MG63 (cell line): ENCODE measurements around the gene CPT1B. TPM values are rescaled to one million over a fixed set of nuclear protein-coding genes. Genes with fewer than 3 reads are reported as not detected.
A peak's percentile ranks its signal among the peaks of the same experiment; 100 is the strongest.

ENCODE experiments used
- DNase-seq: peaks from one replicate; pipeline ENCODE4 v3.0.0-alpha.2; 2020
- H3K27me3 ChIP-seq: fragments of 250-450 bp; sonication (Bioruptor Pico); 2 replicates; pipeline ENCODE4 v1.5.1; 2020; ENCODE audit warnings: mild to moderate bottlenecking, moderate library complexity
- H3K36me3 ChIP-seq: fragments of 250-450 bp; sonication (Bioruptor Pico); 2 replicates; pipeline ENCODE4 v1.5.1; 2020; ENCODE audit warnings: mild to moderate bottlenecking, moderate library complexity
- H3K4me3 ChIP-seq: fragments of 250-450 bp; sonication (Bioruptor Pico); 2 replicates; pipeline ENCODE4 v1.5.1; 2020; ENCODE audit warnings: mild to moderate bottlenecking, moderate library complexity
- H3K9me3 ChIP-seq: fragments of 250-450 bp; sonication (Bioruptor Pico); 2 replicates; pipeline ENCODE4 v1.5.1; 2020; ENCODE audit warnings: mild to moderate bottlenecking, moderate library complexity
- total RNA-seq: library from RNA; depleted of rRNA; stranded (reverse); fragments of >200 nt; shearing (Covaris generic); gene quantifications from 2 replicates; pipeline ENCODE4 v1.2.3, GENCODE V29; 2014; ENCODE audit warnings: low replicate concordance

Gene CPT1B
- total RNA-seq, 1 experiment from 2014 or later, result 4.4 TPM

DNA sequence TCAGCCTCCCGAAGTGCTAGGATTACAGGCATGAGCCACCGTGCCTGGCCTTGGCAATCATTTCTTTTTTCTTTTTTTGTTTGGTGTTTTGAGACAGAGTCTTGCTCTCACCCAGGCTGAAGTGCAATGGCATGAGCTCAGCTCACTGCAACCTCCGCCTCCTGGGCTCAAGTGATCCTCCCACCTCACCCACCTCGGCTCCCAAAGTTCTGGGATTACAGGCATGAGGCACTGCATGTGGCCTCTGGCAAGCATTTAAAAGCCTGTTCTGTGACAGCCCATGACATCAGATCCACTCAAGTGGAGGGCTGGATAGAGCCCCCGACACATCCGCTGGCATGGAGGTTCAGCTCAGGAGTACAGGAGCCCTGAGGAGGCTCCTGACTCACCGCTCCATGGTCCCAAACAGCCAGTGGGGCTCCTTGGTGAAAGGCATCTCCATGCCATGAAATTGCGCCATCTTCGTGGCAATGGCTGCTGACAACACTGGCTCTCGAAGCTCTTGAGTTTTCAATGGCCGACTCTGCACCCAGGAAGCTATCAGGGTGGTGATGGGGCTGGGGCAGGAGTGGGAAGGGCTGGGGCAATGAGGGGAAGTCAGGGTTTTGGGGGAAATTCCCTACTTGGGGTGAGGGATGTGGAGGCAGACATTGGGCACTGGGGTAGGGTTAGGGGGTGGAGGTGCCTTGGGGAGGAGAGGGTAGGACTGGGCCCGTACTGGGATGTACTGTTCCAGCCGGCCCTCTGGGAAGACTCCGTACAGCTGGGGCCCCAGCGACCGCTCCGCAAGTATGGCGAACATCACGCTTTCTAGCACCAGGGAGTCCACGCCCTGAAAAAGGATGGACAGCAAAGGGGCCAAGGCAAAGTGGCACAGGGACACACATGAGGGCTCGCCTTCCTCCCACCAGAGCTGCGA is 3.1 kb upstream of the CPT1B start:
- H3K9me3 ChIP-seq, result no peaks in the 10 kb centered on the region
- DNase-seq, result no peak
- 0 out of 2 replicates have a peak, but pooled peaks cover 6% of the 10 kb centered on the region for H3K36me3 ChIP-seq
- H3K27me3 ChIP-seq, result no peaks in the 10 kb centered on the region
- peak overlapping the region; percentile 87 for H3K4me3 ChIP-seq

GRCh38 chr22:50579752-50580151 is 1.5 kb upstream of the CPT1B start:
- 0 out of 2 replicates have a peak, but pooled peaks cover 6% of the 10 kb centered on the region for H3K36me3 ChIP-seq
- no peaks in the 10 kb centered on the region for H3K27me3 ChIP-seq
- no peak for DNase-seq
- no peaks in the 10 kb centered on the region for H3K9me3 ChIP-seq
- H3K4me3 ChIP-seq, result no peak overlapping the region

- Histone ChIP-seq H3K27me3 (no peaks in the 10 kb centered on the region), H3K4me3 (no peak overlapping the region), H3K9me3 (no peaks in the 10 kb centered on the region), H3K36me3 (0 out of 2 replicates have a peak, but pooled peaks cover 6% of the 10 kb centered on the region)
- DNase-seq, result no peak
Observed at GRCh38 chr22:50578776-50579310, 616 bp upstream of the CPT1B start.

GRCh38 chr22:50577697-50577986 is 585 bp downstream of the CPT1B start:
- DNase-seq, result no peak
- Histone ChIP-seq H3K9me3 (no peaks in the 10 kb centered on the region), H3K36me3 (0 out of 2 replicates have a peak, but pooled peaks cover 6% of the 10 kb centered on the region)

GRCh38 chr22:50576806-50577696 is 1.2 kb downstream of the CPT1B start:
- no peak for DNase-seq
- no peaks in the 10 kb centered on the region for H3K27me3 ChIP-seq
- no peaks in the 10 kb centered on the region for H3K9me3 ChIP-seq
- H3K36me3 ChIP-seq, result 0 out of 2 replicates have a peak, but pooled peaks cover 6% of the 10 kb centered on the region
- no peak overlapping the region for H3K4me3 ChIP-seq

More at GRCh38 chr22:50577697-50577986, 585 bp downstream of the CPT1B start:
- no peak overlapping the region for H3K4me3 ChIP-seq
- H3K27me3 ChIP-seq, result no peaks in the 10 kb centered on the region

- Histone ChIP-seq H3K27me3 (no peaks in the 10 kb centered on the region), H3K9me3 (no peaks in the 10 kb centered on the region), H3K4me3 (no peak overlapping the region), H3K36me3 (0 out of 2 replicates have a peak, but pooled peaks cover 6% of the 10 kb centered on the region)
- peak; percentile 10 for DNase-seq
Observed at GRCh38 chr22:50576070-50576469, 2.2 kb downstream of the CPT1B start.

- Histone ChIP-seq H3K27me3 (no peaks in the 10 kb centered on the region), H3K9me3 (no peaks in the 10 kb centered on the region), H3K36me3 (0 out of 2 replicates have a peak, but pooled peaks cover 3% of the 10 kb centered on the region), H3K4me3 (no peak overlapping the region)
- DNase-seq, result no peak
Observed at GRCh38 chr22:50575426-50575941, 2.7 kb downstream of the CPT1B start.

DNA sequence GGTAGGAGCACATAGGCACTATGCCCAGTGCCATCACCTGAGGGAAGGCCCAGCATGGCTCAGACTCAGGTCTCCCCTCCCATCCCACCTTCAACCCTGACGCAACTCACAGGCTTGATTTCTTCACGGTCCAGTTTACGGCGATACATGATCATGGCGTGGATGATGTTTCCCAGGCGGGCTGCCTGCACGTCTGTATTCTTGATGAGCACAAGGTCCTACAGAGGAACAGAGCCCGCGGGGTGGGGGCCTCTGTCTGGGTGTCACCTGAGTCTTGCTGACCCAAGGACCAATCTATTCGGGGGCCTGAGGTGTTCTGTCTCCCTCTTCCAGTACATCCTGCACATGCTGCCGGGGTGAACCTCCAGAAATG is 3.9 kb downstream of the CPT1B start:
- Histone ChIP-seq H3K36me3 (no peaks in the 10 kb centered on the region), H3K9me3 (no peaks in the 10 kb centered on the region), H3K27me3 (no peaks in the 10 kb centered on the region), H3K4me3 (no peak overlapping the region)
- DNase-seq, result no peak

GRCh38 chr22:50573491-50574382 is 4.5 kb downstream of the CPT1B start:
- DNase-seq, result no peak
- H3K27me3 ChIP-seq, result no peaks in the 10 kb centered on the region
- no peak overlapping the region for H3K4me3 ChIP-seq
- H3K9me3 ChIP-seq, result no peaks in the 10 kb centered on the region
- H3K36me3 ChIP-seq, result no peaks in the 10 kb centered on the region

GRCh38 chr22:50572965-50573364 is 5.3 kb downstream of the CPT1B start:
- Histone ChIP-seq H3K27me3 (no peaks in the 10 kb centered on the region), H3K4me3 (no peak overlapping the region), H3K9me3 (no peaks in the 10 kb centered on the region), H3K36me3 (no peaks in the 10 kb centered on the region)
- no peak for DNase-seq

DNA sequence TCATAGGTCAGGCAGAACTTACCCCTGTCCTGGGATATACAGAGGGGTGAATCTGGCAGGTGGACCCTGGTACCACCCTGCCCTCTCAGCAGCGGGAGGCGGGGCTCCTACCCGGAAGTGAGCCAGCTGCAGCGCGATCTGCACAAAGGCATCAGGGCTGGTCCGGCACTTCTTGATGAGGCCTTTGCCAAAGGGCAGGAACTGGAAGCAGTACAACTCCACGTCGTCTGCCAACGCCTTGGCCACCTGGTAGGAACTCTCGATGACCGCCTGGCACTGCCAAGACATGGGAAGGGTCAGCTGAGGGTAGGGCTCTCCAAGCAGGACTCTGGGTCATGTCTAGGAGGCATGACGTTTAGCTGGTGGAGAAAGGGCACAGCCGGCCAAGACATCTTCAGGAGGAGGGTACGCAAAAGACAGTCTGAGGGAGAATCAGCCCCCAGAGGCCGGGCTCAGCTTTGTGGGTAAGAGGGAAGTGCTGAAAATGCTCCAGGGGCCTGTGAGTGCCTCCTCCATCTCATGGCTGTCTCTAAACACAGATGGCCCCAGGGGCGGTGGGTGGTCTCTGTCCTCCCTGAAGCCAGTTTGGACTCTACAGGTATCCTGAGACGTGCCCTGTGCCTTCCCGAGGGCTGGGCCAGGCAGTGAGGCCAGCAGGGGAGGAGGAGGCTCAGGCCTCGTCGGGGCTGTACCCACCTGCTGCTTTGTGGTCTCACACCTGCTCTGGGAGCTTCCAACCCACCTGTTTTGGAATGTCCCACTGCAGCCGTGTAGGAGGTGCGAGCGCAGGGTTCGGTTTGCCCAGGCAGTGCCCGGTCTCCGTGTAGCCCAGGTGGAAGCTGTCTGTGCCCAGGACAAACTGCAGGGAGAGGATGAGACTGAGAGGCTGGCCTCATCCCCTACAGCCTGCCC is 6.7 kb downstream of the CPT1B start:
- no peak for DNase-seq
- H3K9me3 ChIP-seq, result no peaks in the 10 kb centered on the region
- H3K4me3 ChIP-seq, result no peak overlapping the region
- no peaks in the 10 kb centered on the region for H3K27me3 ChIP-seq
- H3K36me3 ChIP-seq, result no peaks in the 10 kb centered on the region

- no peaks in the 10 kb centered on the region for H3K27me3 ChIP-seq
- no peak for DNase-seq
- H3K4me3 ChIP-seq, result no peak overlapping the region
- no peaks in the 10 kb centered on the region for H3K9me3 ChIP-seq
- no peaks in the 10 kb centered on the region for H3K36me3 ChIP-seq
Observed at GRCh38 chr22:50570861-50571260, 7.4 kb downstream of the CPT1B start.

DNA sequence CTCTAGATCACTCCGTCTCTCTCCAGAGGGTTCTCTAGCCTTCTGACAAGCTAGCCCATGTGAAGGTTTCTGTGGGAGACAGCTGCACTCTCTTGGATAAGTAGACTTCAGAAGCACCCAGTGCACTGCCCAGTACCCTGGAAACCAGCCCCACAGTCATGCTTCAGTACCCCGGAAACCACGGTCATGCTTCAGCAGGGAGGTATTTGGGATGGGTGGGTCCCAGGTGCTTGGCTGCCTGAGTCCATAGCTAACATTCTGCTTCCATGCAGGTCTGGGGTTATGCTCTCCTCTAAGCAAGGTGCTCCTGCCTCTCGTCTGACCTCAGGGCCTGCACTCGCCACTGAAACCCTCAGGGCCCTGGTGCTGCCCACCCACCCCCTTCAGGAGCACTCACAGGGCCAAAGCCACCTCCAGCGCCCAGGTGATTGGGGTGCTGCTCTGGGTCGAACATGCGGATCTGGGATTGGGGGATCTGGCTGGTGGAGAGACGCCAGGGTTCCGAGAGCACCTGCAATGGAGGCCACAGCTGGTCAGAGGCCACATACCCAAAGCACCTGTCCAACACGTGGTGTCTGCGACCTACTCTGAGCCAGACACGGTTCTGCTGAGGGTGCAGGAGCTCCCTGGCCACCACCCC is 8.2 kb downstream of the CPT1B start:
- DNase-seq, result no peak
- Histone ChIP-seq H3K36me3 (no peaks in the 10 kb centered on the region), H3K9me3 (no peaks in the 10 kb centered on the region), H3K4me3 (no peak overlapping the region), H3K27me3 (no peaks in the 10 kb centered on the region)

DNA sequence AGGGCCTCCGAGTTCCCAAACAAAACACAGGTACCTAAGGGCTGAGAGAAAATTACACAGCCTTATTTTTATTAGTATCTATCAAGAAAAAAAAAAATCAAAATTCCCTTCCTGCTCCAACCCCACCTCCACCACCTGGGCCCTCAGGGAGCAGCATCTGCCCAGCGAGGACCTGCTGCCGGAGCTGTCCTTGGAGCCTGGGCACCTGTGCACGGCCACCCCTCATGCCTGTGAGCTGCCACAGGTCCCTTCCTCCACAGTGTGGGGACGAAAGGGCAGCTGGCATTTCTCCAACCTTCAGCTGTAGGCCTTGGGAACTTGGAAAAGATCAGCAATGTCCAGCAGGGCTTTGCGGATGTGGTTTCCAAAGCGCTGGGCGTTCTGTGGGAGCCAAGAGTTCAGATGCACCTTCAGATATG is 9.2 kb downstream of the CPT1B start:
- no peak for DNase-seq
- H3K27me3 ChIP-seq, result no peaks in the 10 kb centered on the region
- H3K36me3 ChIP-seq, result no peaks in the 10 kb centered on the region

DNA sequence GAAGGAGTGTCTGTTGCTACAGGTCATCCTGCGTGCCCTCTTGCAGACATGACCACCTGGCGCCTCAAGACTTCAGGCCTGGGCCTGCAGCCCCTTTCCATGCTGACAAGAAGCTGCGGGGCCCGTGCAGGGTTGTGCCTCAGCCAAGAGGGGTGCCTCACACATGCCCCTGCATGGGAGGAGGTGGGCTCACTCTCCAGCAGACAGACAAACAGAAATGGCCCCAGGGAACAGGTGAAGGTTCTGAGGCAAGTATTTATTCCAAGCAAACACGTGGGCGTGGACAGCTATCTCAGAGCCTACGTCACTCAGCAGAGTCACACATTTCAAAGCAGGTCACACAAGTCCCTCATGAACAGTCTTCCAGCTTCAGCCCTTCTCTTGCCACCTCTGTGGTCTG is 9.6 kb downstream of the CPT1B start:
- Histone ChIP-seq H3K4me3 (no peak overlapping the region), H3K36me3 (no peaks in the 10 kb centered on the region), H3K27me3 (no peaks in the 10 kb centered on the region), H3K9me3 (no peaks in the 10 kb centered on the region)
- DNase-seq, result no peak

More for the DNA sequence above, 9.2 kb downstream of the CPT1B start:
- H3K9me3 ChIP-seq, result no peaks in the 10 kb centered on the region
- no peak overlapping the region for H3K4me3 ChIP-seq
